Neutrophil (primary cell): Measurements from ENCODE around the gene FRMPD1.

Experiments used
- H3K27ac ChIP-seq: fragments of 200-600 bp; sonication (generic); 2 replicates; pipeline ENCODE4 v1.5.1; 2016; ENCODE audit warnings: mild to moderate bottlenecking, moderate library complexity
- H3K27me3 ChIP-seq: fragments of 200-600 bp; sonication (generic); 2 replicates; pipeline ENCODE4 v1.6.0; 2016; ENCODE audit warnings: mild to moderate bottlenecking
- H3K36me3 ChIP-seq: fragments of 200-600 bp; sonication (generic); 2 replicates; pipeline ENCODE4 v1.5.1; 2017
- H3K4me1 ChIP-seq, 2 experiments: fragments of 200-600 bp in 1 of 2; sonication (generic) in 1 of 2; 1 replicate in 1 of 2; 2 replicates in 1 of 2; pipeline versions ENCODE4 v1.5.1 to v1.6.1; 2013 to 2016; ENCODE audit warnings: low read depth in 1 of 2, low read length in 1 of 2, mild to moderate bottlenecking in 1 of 2, moderate library complexity in 1 of 2; ENCODE audit not compliant: control insufficient read depth in 1 of 2, insufficient read depth in 1 of 2
- H3K4me3 ChIP-seq, 2 experiments: fragments of 200-600 bp in 1 of 2; sonication (generic) in 1 of 2; 1 replicate in 1 of 2; 2 replicates in 1 of 2; pipeline ENCODE4 v1.5.1; 2013 to 2016; ENCODE audit warnings: low read depth in 1 of 2, low read length in 1 of 2, mild to moderate bottlenecking in 1 of 2, moderate library complexity in 1 of 2
- H3K9me3 ChIP-seq: fragments of 200-600 bp; sonication (generic); 2 replicates; pipeline ENCODE4 v1.5.1; 2016
- TF ChIP-seq, protein P1 (sequence below): fragments of 200-600 bp; sonication (generic); IDR thresholded peaks from 2 replicates; pipeline ENCODE4 v1.5.1; 2016; ENCODE audit warnings: antibody characterized with exemption

FRMPD1 gene

DNA sequence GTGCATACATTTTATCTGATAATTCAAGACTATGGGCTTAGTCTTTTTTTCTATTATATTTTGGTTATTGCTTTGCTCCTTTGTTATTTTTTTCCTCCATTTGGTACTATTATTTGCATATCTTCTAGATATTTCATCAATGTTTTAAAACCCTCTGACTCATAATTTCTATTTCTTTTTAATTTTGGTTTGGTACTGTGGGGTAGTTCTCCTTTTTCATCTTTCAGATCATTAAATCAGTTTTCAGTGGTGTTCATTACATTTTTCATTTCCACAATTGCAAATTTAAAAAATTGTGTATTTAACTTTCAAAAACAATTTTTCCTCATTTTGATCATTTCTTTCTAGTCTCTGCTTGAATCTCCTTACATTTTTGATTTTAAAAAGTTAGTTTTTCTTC is 7.5 kb upstream of the FRMPD1 start:
- H3K4me3 ChIP-seq: no peak overlapping the region
- no peak overlapping the region for H3K27ac ChIP-seq
- H3K27me3 ChIP-seq: peaks cover 89% of the 10 kb centered on the region
- H3K9me3 ChIP-seq: no peaks in the 10 kb centered on the region
- no peaks in the 10 kb centered on the region for H3K36me3 ChIP-seq
- TF ChIP-seq, protein P1, sequence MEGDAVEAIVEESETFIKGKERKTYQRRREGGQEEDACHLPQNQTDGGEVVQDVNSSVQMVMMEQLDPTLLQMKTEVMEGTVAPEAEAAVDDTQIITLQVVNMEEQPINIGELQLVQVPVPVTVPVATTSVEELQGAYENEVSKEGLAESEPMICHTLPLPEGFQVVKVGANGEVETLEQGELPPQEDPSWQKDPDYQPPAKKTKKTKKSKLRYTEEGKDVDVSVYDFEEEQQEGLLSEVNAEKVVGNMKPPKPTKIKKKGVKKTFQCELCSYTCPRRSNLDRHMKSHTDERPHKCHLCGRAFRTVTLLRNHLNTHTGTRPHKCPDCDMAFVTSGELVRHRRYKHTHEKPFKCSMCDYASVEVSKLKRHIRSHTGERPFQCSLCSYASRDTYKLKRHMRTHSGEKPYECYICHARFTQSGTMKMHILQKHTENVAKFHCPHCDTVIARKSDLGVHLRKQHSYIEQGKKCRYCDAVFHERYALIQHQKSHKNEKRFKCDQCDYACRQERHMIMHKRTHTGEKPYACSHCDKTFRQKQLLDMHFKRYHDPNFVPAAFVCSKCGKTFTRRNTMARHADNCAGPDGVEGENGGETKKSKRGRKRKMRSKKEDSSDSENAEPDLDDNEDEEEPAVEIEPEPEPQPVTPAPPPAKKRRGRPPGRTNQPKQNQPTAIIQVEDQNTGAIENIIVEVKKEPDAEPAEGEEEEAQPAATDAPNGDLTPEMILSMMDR: no peak
- no peaks in the 10 kb centered on the region for H3K4me1 ChIP-seq

DNA sequence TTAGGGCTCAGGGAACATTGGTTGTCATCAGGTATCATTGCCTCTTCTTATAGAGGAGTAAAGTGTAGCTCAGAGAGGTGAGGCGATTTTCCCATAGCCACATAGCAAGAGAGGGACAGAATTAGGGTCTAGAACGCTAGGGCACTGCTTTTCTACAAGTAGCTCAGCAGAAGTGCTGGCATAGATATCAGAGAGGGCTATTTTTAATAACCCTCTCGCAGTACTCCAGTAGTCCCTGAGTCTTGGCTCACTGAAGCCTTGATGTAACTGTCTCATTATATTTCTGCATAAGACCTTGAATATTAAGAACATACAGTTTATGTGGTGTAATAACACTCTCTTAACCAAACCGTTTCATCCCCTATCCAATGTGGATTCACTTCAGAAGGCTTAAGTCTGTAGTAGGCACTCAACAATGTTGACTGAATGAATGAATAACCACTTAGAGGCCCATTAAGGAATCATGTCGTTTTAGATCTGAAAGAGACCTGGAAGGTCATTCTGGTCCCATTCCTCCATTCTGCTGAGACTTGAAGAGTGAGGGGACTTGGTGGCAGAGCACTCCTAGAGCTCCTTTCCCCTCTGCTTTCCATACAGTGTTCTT is 4.7 kb upstream of the FRMPD1 start:
- no peak overlapping the region for H3K27ac ChIP-seq
- TF ChIP-seq, protein P1: no peak
- no peaks in the 10 kb centered on the region for H3K9me3 ChIP-seq
- peaks cover 1 to 2% of the 10 kb centered on the region in 2 experiments for H3K4me1 ChIP-seq
- H3K27me3 ChIP-seq: peaks cover 99% of the 10 kb centered on the region
- no peaks in the 10 kb centered on the region for H3K36me3 ChIP-seq
- H3K4me3 ChIP-seq: no peak overlapping the region

DNA sequence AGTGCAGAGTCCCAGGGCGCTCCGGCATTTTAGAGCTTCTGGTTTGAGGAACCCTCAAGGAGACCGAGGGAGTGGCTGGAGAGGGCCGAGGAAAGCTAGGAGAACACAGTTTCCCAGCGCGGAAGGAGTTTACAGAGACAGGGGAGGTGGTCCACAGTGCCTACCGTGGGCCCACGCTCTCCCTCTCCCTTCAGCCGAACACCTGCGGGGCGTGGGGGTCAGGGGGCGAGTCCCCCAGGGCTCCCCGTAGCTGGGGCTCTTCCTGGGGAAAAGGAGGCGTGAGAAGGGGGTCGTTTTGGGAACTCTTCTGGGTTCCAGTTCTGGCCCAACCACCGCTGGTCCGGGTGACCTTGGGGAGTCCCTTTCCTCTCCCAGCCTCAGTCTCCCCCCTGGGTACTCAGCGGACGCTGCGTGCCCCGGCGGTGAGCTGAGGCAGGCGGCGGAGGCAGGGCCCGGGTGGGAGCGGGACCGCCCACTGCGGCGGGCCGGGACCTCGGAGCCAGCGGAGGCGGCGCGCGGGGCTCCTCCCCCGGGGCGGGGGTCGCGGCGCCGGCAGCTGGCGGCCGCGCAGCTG is 368 bp upstream of the FRMPD1 start:
- H3K9me3 ChIP-seq: no peaks in the 10 kb centered on the region
- no peak overlapping the region for H3K27ac ChIP-seq
- no peaks in the 10 kb centered on the region for H3K36me3 ChIP-seq
- TF ChIP-seq, protein P1: no peak
- peaks cover 6 to 8% of the 10 kb centered on the region in 2 experiments for H3K4me1 ChIP-seq
- peaks cover 99% of the 10 kb centered on the region for H3K27me3 ChIP-seq
- no peak overlapping the region for H3K4me3 ChIP-seq

DNA sequence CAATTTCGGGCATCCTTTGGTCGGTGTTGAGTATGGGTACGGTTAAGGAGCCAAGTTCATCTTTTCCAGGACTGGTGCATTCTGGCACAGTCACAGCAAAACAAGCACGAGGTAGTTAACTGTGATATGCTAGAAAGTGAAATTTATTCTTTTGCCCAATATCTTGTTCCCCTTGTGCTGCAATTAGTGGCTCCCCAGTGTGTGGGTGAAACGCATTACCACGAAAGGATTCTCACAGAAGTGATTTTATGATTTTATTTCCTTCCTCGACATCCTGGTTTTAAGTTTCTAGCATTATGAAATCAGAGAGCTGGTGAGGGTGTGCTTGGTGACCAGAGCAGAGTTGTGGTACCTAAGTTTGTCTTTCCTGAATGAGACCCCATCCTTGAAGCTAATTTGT is 1.5 kb downstream of the FRMPD1 start:
- TF ChIP-seq, protein P1: no peak
- Histone ChIP-seq H3K4me1 (peaks cover 6 to 8% of the 10 kb centered on the region in 2 experiments), H3K27me3 (peaks cover 98% of the 10 kb centered on the region), H3K27ac (no peak overlapping the region), H3K9me3 (no peaks in the 10 kb centered on the region), H3K4me3 (no peak overlapping the region), H3K36me3 (no peaks in the 10 kb centered on the region)

DNA sequence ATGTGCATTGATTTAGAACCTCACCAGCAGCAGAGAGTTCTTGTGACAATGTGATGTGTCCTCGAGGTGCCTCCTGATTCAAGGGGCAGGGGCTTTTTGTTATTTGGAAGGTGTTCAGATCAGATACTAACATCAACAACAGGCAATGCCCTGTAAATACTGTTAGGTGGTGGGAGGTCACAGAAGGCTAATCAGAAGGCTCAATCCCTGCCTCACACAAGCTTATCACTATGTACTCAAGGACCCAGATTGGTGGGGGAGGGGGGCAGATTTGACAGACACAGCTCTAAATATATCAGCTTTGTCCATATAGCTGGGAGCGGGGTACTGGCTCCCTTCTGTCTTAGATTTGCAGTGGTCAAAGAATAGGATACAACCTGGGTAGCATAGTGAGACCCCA is 2.6 kb downstream of the FRMPD1 start:
- Histone ChIP-seq H3K27me3 (peaks cover 95% of the 10 kb centered on the region), H3K9me3 (no peaks in the 10 kb centered on the region), H3K4me1 (peaks cover 6 to 8% of the 10 kb centered on the region in 2 experiments), H3K36me3 (no peaks in the 10 kb centered on the region), H3K4me3 (no peak overlapping the region), H3K27ac (no peak overlapping the region)
- TF ChIP-seq, protein P1: no peak
